ENCODE results near the gene PCDHA1.

PCDHA1 gene

DNA sequence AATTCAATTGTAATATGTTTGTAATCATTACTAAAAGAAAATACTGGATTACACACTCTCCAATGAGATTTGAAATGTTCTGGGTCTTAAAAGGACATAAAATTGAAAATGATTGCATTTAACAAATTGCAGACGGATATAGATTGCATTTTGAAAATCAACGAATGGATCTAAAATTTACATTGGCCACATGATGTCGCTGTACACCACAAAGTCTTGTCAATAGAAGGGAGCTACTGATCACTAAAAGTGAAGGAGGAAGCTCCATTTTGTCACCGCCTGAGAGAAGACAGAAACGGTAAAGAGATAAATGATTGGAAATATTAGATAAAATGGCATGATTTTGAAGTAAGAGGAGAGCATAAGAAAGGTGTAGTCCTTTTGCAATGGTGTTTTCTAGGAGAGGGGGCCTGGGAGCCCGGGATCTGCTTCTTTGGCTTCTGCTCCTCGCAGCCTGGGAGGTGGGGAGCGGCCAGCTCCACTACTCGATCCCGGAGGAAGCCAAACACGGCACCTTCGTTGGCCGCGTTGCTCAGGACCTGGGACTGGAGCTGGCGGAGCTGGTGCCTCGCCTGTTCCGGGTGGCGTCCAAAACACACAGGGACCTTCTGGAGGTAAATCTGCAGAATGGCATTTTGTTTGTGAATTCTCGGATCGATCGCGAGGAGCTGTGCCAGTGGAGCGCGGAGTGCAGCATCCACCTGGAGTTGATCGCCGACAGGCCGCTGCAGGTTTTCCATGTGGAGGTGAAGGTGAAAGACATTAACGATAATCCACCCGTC is at the start of gene PCDHA1:
Gene PCDHA1, plus strand, starts transcription at position 236 of the 782 bp plus-strand sequence.
- Histone ChIP-seq H3K4me1 (ENCODE audit: low read length) (no peaks in the 10 kb centered on the region), H4K20me1 (ENCODE audit: insufficient read depth, low read length) (no peaks in the 10 kb centered on the region), H3K36me3 (replicated peaks; ENCODE audit: low read depth, low read length) (no peaks in the 10 kb centered on the region), H3K27me3 (ENCODE audit: low read depth, low read length) (no peaks in the 10 kb centered on the region), H3K9me3 (ENCODE audit: insufficient read depth, low read length) (no peaks in the 10 kb centered on the region), H3K79me2 (ENCODE audit: low read length) (no peaks in the 10 kb centered on the region), H2AFZ (ENCODE audit: low read depth, low read length) (no peak within 1 kb of the TSS; the same call in 1 of the 2 replicates), H3K4me3 (ENCODE audit: low read length) (no peak within 1 kb of the TSS), H3K9ac (ENCODE audit: low read length) (no peak within 1 kb of the TSS), H3K27ac (ENCODE audit: low read length) (no peak within 1 kb of the TSS), H3K4me2 (ENCODE audit: low read length) (no peak within 1 kb of the TSS)
- no peak for TF ChIP-seq EZH2phosphoT487 (IDR thresholded peaks at IDR 0.05; ENCODE audit: low read depth)
- TF ChIP-seq, protein P1, sequence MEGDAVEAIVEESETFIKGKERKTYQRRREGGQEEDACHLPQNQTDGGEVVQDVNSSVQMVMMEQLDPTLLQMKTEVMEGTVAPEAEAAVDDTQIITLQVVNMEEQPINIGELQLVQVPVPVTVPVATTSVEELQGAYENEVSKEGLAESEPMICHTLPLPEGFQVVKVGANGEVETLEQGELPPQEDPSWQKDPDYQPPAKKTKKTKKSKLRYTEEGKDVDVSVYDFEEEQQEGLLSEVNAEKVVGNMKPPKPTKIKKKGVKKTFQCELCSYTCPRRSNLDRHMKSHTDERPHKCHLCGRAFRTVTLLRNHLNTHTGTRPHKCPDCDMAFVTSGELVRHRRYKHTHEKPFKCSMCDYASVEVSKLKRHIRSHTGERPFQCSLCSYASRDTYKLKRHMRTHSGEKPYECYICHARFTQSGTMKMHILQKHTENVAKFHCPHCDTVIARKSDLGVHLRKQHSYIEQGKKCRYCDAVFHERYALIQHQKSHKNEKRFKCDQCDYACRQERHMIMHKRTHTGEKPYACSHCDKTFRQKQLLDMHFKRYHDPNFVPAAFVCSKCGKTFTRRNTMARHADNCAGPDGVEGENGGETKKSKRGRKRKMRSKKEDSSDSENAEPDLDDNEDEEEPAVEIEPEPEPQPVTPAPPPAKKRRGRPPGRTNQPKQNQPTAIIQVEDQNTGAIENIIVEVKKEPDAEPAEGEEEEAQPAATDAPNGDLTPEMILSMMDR (IDR thresholded peaks at IDR 0.05; ENCODE audit: low read depth, low read length): peak; percentile 42

DNA sequence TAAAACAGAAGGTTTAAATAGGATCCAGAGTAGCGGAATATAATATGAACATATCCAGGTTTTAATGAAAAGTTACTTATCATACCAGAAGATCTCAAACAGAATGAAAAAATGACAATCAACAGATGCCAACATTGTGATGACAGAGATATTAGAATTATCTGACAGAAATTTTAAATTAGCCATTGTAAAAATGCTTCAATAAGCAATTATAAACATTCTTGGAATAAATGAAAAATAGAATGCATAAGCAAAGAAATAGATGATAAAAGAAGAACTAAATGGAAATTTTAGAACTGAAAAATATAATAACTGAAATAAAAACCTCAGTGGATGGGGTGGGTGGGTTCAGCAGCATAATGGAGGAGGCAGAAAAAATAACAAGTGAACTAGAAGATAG is 48.5 kb upstream of the PCDHA1 start:
- Histone ChIP-seq H3K9me3 (ENCODE audit: insufficient read depth, low read length) (no peaks in the 10 kb centered on the region), H3K79me2 (ENCODE audit: low read length) (no peaks in the 10 kb centered on the region), H3K27ac (ENCODE audit: low read length) (no peak overlapping the region), H3K36me3 (replicated peaks; ENCODE audit: low read depth, low read length) (no peaks in the 10 kb centered on the region), H3K9ac (ENCODE audit: low read length) (no peak overlapping the region), H3K4me1 (ENCODE audit: low read length) (no peaks in the 10 kb centered on the region), H3K4me2 (ENCODE audit: low read length) (no peak overlapping the region), H3K27me3 (ENCODE audit: low read depth, low read length) (no peaks in the 10 kb centered on the region), H3K4me3 (ENCODE audit: low read length) (no peak overlapping the region), H2AFZ (ENCODE audit: low read depth, low read length) (no peak overlapping the region), H4K20me1 (ENCODE audit: insufficient read depth, low read length) (no peaks in the 10 kb centered on the region)
- no peak for TF ChIP-seq EZH2phosphoT487 (IDR thresholded peaks at IDR 0.05; ENCODE audit: low read depth)
- TF ChIP-seq, protein P1 (IDR thresholded peaks at IDR 0.05; ENCODE audit: low read depth, low read length): no peak

DNA sequence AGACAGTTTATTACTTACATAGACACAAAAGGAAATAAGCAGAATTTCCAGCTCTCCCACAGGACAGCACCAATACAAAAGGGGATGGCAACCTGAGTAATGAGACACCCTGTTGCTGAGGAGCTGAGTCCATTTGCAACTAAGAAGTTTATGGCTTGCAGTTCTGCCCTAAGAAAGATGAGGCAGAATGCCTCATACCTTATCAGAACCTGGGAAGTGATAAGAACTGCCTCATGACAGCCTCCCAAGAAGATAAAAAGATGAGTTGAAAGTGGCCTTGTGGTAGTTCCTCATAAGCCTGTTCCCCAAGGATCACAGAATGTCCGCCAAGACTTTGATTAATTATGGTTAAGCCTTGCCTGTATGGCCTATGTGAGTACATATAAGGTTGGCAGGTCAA is 44.0 kb upstream of the PCDHA1 start:
- H3K79me2 ChIP-seq (ENCODE audit: low read length): no peaks in the 10 kb centered on the region
- no peak for TF ChIP-seq EZH2phosphoT487 (IDR thresholded peaks at IDR 0.05; ENCODE audit: low read depth)
- TF ChIP-seq, protein P1 (IDR thresholded peaks at IDR 0.05; ENCODE audit: low read depth, low read length): no peak
- no peak overlapping the region for H3K4me3 ChIP-seq (ENCODE audit: low read length)
- H3K9ac ChIP-seq (ENCODE audit: low read length): no peak overlapping the region
- H3K27me3 ChIP-seq (ENCODE audit: low read depth, low read length): no peaks in the 10 kb centered on the region
- H3K36me3 ChIP-seq (replicated peaks; ENCODE audit: low read depth, low read length): no peaks in the 10 kb centered on the region
- H3K27ac ChIP-seq (ENCODE audit: low read length): no peak overlapping the region
- H3K4me1 ChIP-seq (ENCODE audit: low read length): no peaks in the 10 kb centered on the region
- no peak overlapping the region for H3K4me2 ChIP-seq (ENCODE audit: low read length)
- H4K20me1 ChIP-seq (ENCODE audit: insufficient read depth, low read length): no peaks in the 10 kb centered on the region
- H3K9me3 ChIP-seq (ENCODE audit: insufficient read depth, low read length): no peaks in the 10 kb centered on the region
- no peak overlapping the region for H2AFZ ChIP-seq (ENCODE audit: low read depth, low read length)

DNA sequence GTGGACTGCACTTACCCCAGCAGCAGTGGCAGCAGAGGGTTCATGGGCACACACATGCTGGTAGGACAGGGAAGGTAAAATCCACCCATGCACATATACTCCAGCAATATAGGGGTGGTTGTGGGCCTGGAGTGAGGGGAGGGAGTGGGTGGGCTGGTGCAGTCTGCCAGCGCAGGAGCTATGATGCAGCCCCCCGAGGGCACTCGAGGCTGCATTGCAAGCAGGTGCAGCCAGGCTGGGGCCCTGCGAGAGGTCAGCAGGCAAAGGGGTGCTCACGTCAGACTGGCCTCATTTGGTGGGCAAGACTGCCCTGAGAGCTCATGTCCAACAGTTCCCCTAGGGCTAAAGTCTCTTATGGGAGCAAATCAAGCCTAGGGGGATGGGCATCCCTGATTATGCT is 32.4 kb upstream of the PCDHA1 start:
- Histone ChIP-seq H2AFZ (ENCODE audit: low read depth, low read length) (no peak overlapping the region), H3K36me3 (replicated peaks; ENCODE audit: low read depth, low read length) (no peaks in the 10 kb centered on the region), H3K27me3 (ENCODE audit: low read depth, low read length) (no peaks in the 10 kb centered on the region), H3K9ac (ENCODE audit: low read length) (no peak overlapping the region), H3K4me2 (ENCODE audit: low read length) (no peak overlapping the region), H3K27ac (ENCODE audit: low read length) (no peak overlapping the region), H4K20me1 (ENCODE audit: insufficient read depth, low read length) (no peaks in the 10 kb centered on the region), H3K4me1 (ENCODE audit: low read length) (no peaks in the 10 kb centered on the region), H3K79me2 (ENCODE audit: low read length) (no peaks in the 10 kb centered on the region), H3K9me3 (ENCODE audit: insufficient read depth, low read length) (no peaks in the 10 kb centered on the region; the same call in 1 of the 2 replicates), H3K4me3 (ENCODE audit: low read length) (no peak overlapping the region)
- TF ChIP-seq, protein P1 (IDR thresholded peaks at IDR 0.05; ENCODE audit: low read depth, low read length): no peak
- TF ChIP-seq EZH2phosphoT487 (IDR thresholded peaks at IDR 0.05; ENCODE audit: low read depth): no peak

Measured in OCI-LY3 (cell line).